Glutamatergic neuron (in vitro differentiated cells): ENCODE results near the gene ABCB7. TPM values are rescaled to one million over a fixed set of nuclear protein-coding genes. Genes with fewer than 3 reads are reported as not detected.
"Not testable (repeated sequence)": the region's sequence is repeated elsewhere in the genome, so short reads cannot be mapped to it uniquely, and the experiment has no call there.

Source experiments
- DNase-seq: peaks from one replicate; pipeline ENCODE4 v3.0.0; 2022
- H3K27ac Mint-ChIP-seq: one replicate; pipeline ENCODE4 v1.8.0; 2020; ENCODE audit warnings: mild to moderate bottlenecking, mixed read lengths, inconsistent platforms; ENCODE audit not compliant: unreplicated experiment
- H3K27me3 Mint-ChIP-seq: one replicate; pipeline ENCODE4 v1.8.0; 2020; ENCODE audit warnings: mild to moderate bottlenecking, moderate library complexity, mixed read lengths, inconsistent platforms; ENCODE audit not compliant: unreplicated experiment
- H3K36me3 Mint-ChIP-seq: one replicate; pipeline ENCODE4 v1.8.0; 2020; ENCODE audit warnings: mild to moderate bottlenecking, mixed read lengths, inconsistent platforms; ENCODE audit not compliant: unreplicated experiment
- H3K4me1 Mint-ChIP-seq: one replicate; pipeline ENCODE4 v1.8.0; 2020; ENCODE audit warnings: mild to moderate bottlenecking, low read depth, mixed read lengths, inconsistent platforms; ENCODE audit not compliant: unreplicated experiment
- H3K4me3 Mint-ChIP-seq: one replicate; pipeline ENCODE4 v1.8.0; 2020; ENCODE audit warnings: mild to moderate bottlenecking, mixed read lengths, inconsistent platforms; ENCODE audit not compliant: unreplicated experiment
- H3K9me3 Mint-ChIP-seq: one replicate; pipeline ENCODE4 v1.8.0; 2020; ENCODE audit warnings: mild to moderate bottlenecking, moderate library complexity, mixed read lengths, inconsistent platforms; ENCODE audit not compliant: unreplicated experiment
- CTCF ChIP-seq: fragments of 200-600 bp; sonication (generic); IDR thresholded peaks from one replicate; pipeline ENCODE4 v1.5.0; 2021; ENCODE audit not compliant: partially characterized antibody, unreplicated experiment
- total RNA-seq: library from RNA; stranded (reverse); fragmentation: NEBNext Ultra II Directional; extraction: Animal tissue kit (Norgen Biotek cat#: 25700); gene quantifications from one replicate; pipeline ENCODE4 v1.2.1, GENCODE V29; 2021; ENCODE audit not compliant: unreplicated experiment

Gene ABCB7
- total RNA-seq, 1 donor from 2014 or later: 30.5 TPM

GRCh38 chrX:75132672-75133071, 23.4 kb downstream of the ABCB7 start:
- Mint-ChIP-seq H3K9me3 (no peaks in the 10 kb centered on the region), H3K36me3 (no peaks in the 10 kb centered on the region), H3K4me3 (no peak overlapping the region), H3K27me3 (peaks cover 2% of the 10 kb centered on the region), H3K27ac (peak overlapping the region; percentile 70), H3K4me1 (peaks cover 7% of the 10 kb centered on the region)
- no peak for DNase-seq
- no peak for TF ChIP-seq CTCF

GRCh38 chrX:75131973-75132627, 24.0 kb downstream of the ABCB7 start:
- Mint-ChIP-seq H3K4me1 (peaks cover 7% of the 10 kb centered on the region), H3K9me3 (no peaks in the 10 kb centered on the region), H3K27ac (no peak overlapping the region), H3K36me3 (no peaks in the 10 kb centered on the region), H3K4me3 (no peak overlapping the region), H3K27me3 (peaks cover 2% of the 10 kb centered on the region)
- DNase-seq: no peak
- no peak for TF ChIP-seq CTCF

GRCh38 chrX:75129069-75129468, 27.0 kb downstream of the ABCB7 start:
- H3K4me1 Mint-ChIP-seq, H3K27ac Mint-ChIP-seq, DNase-seq, H3K27me3 Mint-ChIP-seq, H3K36me3 Mint-ChIP-seq, H3K4me3 Mint-ChIP-seq, H3K9me3 Mint-ChIP-seq: not testable (repeated sequence)

- H3K9me3 Mint-ChIP-seq: no peaks in the 10 kb centered on the region
- TF ChIP-seq CTCF: no peak
Observed at GRCh38 chrX:75118296-75118695, 37.8 kb downstream of the ABCB7 start.

GRCh38 chrX:75115707-75116413, 40.2 kb downstream of the ABCB7 start:
- no peak for TF ChIP-seq CTCF
- Mint-ChIP-seq H3K9me3 (no peaks in the 10 kb centered on the region), H3K27ac (no peak overlapping the region), H3K4me3 (no peak overlapping the region), H3K4me1 (no peaks in the 10 kb centered on the region), H3K27me3 (no peaks in the 10 kb centered on the region), H3K36me3 (no peaks in the 10 kb centered on the region)
- no peak for DNase-seq

More at GRCh38 chrX:75118296-75118695, 37.8 kb downstream of the ABCB7 start:
- DNase-seq: no peak
- Mint-ChIP-seq H3K27me3 (peaks cover 2% of the 10 kb centered on the region), H3K27ac (no peak overlapping the region), H3K36me3 (no peaks in the 10 kb centered on the region), H3K4me3 (no peak overlapping the region), H3K4me1 (no peaks in the 10 kb centered on the region)
